ENCODE measurements around the gene MYO3B. TPM values are rescaled to one million over a fixed set of nuclear protein-coding genes. Genes with fewer than 3 reads are reported as not detected.

MYO3B gene
- total RNA-seq, 1 donor from 2014 or later, result not detected

DNA sequence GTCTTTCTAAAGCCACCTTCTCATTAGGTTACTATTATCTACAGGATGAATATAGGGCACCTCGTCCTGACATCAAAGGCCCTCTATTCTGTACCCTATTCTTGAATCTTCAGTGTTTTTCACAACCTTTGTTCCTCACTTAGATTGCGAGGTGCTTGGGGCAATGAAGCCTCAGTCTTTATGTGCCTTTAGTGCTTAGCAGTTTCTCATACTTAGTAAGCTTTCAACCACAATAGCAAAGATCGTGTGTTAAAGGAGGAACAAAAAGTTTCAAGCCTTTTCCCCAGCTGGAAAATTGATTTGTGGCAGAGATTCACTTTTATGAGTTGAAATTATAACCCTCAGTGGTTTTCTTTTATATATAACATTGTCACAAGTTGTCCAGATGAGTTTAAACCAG lies 226.9 kb downstream of the MYO3B start:
- Mint-ChIP-seq H3K27ac (ENCODE audit: unreplicated experiment) (no peak overlapping the region), H3K4me1 (peaks cover 6% of the 10 kb centered on the region), H3K36me3 (ENCODE audit: low read depth) (no peaks in the 10 kb centered on the region), H3K9me3 (no peaks in the 10 kb centered on the region), H3K27me3 (ENCODE audit: low read depth) (peaks cover 46% of the 10 kb centered on the region), H3K4me3 (no peak overlapping the region)
- TF ChIP-seq, protein P1, sequence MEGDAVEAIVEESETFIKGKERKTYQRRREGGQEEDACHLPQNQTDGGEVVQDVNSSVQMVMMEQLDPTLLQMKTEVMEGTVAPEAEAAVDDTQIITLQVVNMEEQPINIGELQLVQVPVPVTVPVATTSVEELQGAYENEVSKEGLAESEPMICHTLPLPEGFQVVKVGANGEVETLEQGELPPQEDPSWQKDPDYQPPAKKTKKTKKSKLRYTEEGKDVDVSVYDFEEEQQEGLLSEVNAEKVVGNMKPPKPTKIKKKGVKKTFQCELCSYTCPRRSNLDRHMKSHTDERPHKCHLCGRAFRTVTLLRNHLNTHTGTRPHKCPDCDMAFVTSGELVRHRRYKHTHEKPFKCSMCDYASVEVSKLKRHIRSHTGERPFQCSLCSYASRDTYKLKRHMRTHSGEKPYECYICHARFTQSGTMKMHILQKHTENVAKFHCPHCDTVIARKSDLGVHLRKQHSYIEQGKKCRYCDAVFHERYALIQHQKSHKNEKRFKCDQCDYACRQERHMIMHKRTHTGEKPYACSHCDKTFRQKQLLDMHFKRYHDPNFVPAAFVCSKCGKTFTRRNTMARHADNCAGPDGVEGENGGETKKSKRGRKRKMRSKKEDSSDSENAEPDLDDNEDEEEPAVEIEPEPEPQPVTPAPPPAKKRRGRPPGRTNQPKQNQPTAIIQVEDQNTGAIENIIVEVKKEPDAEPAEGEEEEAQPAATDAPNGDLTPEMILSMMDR (conservative IDR thresholded peaks at IDR 0.05), result no peak
- DNase-seq (ENCODE audit: low read depth, low spot score), result no peak

DNA sequence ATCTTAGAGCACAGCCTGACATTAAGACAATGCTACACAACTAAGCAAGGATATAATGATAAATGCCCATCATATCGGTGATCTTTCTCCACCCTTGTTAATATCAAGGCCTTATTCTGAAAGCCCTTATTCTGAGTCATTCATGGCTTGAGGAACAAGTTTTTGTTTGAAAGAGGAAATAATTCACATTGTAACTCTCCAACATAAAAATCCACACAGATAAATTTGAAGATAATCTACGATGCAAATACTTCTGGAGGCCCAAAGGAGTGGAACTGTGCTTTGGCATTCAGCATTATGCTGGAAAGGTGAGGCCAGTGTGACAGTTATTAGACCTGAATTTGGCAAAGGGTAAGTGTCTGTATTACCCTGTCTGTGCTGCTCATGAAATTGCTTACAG lies 227.4 kb downstream of the MYO3B start:
- H3K4me3 Mint-ChIP-seq, result no peak overlapping the region
- H3K4me1 Mint-ChIP-seq, result peaks cover 6% of the 10 kb centered on the region
- no peak overlapping the region for H3K27ac Mint-ChIP-seq (ENCODE audit: unreplicated experiment)
- H3K36me3 Mint-ChIP-seq (ENCODE audit: low read depth), result no peaks in the 10 kb centered on the region
- DNase-seq (ENCODE audit: low read depth, low spot score), result no peak
- H3K9me3 Mint-ChIP-seq, result no peaks in the 10 kb centered on the region
- TF ChIP-seq, protein P1 (conservative IDR thresholded peaks at IDR 0.05), result no peak
- peaks cover 46% of the 10 kb centered on the region for H3K27me3 Mint-ChIP-seq (ENCODE audit: low read depth)

DNA sequence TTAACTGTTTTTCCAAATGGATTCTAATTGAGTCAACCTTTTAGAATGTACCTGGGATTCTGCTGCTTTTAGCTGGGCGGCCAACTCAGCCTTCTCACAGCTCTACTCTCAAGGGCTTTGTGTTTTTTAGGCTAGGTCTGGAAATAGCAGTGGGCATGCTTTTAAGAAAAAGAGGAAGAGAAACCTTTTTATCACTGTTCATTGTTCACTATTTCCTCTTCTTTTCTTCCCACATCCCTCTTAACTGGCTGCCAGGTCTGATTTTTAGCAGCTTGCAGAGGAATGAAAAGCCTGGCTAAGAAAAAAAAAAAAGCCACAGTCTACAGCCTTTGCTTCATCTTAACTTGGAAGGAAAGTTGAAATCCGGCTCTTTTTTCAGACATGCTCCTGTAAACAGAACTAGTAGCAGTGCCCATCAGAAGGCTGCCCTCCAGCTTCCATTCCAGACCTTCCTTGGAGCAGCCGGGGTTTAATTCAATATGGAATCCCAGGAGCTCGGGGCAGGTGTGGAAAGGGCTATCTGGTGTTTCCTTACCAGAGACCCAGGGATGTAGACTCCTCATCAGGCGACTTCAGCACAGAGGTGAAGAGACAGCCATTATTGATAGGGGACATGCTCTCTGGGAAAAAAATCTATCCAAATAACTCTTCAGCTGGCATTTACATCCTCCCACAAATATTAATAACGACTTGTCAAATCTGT lies 230.7 kb downstream of the MYO3B start:
- no peak overlapping the region for H3K27ac Mint-ChIP-seq (ENCODE audit: unreplicated experiment)
- peaks cover 43% of the 10 kb centered on the region for H3K27me3 Mint-ChIP-seq (ENCODE audit: low read depth)
- TF ChIP-seq, protein P1 (conservative IDR thresholded peaks at IDR 0.05), result no peak
- peaks cover 6% of the 10 kb centered on the region for H3K4me1 Mint-ChIP-seq
- no peaks in the 10 kb centered on the region for H3K36me3 Mint-ChIP-seq (ENCODE audit: low read depth)
- peak overlapping the region; percentile 36 for H3K4me3 Mint-ChIP-seq
- DNase-seq (ENCODE audit: low read depth, low spot score), result peak; percentile 2
- H3K9me3 Mint-ChIP-seq, result no peaks in the 10 kb centered on the region

DNA sequence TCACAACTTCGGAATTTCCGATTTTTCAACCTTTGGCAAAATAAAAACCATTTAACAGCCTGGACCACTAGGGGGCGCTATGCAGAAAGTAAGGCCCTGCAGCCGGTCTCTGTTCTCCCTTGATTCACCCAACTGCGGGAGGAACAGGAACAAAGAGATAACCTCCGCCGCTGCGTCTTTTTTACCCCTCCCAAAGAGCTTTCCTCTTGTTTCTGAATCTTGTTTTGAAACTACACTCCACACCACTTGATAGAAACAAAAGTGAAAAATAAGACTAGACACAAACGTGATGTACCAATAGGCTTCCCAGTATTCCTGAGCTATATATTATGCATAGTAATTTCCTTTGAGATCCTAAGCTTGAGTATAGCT lies 231.2 kb downstream of the MYO3B start:
- Mint-ChIP-seq H3K4me3 (peak overlapping the region; percentile 36), H3K27ac (ENCODE audit: unreplicated experiment) (no peak overlapping the region), H3K36me3 (ENCODE audit: low read depth) (no peaks in the 10 kb centered on the region), H3K9me3 (no peaks in the 10 kb centered on the region), H3K4me1 (peaks cover 6% of the 10 kb centered on the region), H3K27me3 (ENCODE audit: low read depth) (peaks cover 41% of the 10 kb centered on the region)
- TF ChIP-seq, protein P1 (conservative IDR thresholded peaks at IDR 0.05), result peak; percentile 94
- peak; percentile 82 for DNase-seq (ENCODE audit: low read depth, low spot score)

DNA sequence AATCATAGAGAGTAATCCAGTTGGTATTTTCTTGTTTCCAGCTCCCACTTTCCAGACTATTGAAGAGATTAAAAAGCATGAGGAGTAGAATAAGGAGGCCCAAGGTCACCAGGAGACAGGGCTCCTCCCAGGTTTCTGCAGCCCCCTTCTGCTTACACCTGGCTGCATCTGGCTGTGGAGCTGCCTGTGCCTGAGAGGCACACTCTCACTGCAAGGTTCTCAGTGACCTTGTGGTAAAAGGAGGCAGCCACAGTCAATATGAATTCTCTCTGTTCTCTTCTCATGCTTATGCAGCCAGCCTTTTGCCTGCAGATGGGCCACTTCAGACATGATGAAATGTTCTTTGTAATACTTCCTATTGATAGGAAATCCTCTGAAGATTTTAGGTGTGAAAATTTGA lies 233.7 kb downstream of the MYO3B start:
- TF ChIP-seq, protein P1 (conservative IDR thresholded peaks at IDR 0.05), result no peak
- Mint-ChIP-seq H3K4me3 (no peak overlapping the region), H3K27me3 (ENCODE audit: low read depth) (peaks cover 29% of the 10 kb centered on the region), H3K9me3 (no peaks in the 10 kb centered on the region), H3K36me3 (ENCODE audit: low read depth) (no peaks in the 10 kb centered on the region), H3K27ac (ENCODE audit: unreplicated experiment) (no peak overlapping the region), H3K4me1 (peaks cover 6% of the 10 kb centered on the region)
- DNase-seq (ENCODE audit: low read depth, low spot score), result no peak

Data from neural crest cell (in vitro differentiated cells).